Cortex of kidney (tissue), 1 donor: ENCODE measurements around the gene GNAT1.

Source experiments
- DNase-seq: peaks from one replicate; lab custom pipeline; 2025; lab: John Stamatoyannopoulos, UW

GNAT1 gene

DNA sequence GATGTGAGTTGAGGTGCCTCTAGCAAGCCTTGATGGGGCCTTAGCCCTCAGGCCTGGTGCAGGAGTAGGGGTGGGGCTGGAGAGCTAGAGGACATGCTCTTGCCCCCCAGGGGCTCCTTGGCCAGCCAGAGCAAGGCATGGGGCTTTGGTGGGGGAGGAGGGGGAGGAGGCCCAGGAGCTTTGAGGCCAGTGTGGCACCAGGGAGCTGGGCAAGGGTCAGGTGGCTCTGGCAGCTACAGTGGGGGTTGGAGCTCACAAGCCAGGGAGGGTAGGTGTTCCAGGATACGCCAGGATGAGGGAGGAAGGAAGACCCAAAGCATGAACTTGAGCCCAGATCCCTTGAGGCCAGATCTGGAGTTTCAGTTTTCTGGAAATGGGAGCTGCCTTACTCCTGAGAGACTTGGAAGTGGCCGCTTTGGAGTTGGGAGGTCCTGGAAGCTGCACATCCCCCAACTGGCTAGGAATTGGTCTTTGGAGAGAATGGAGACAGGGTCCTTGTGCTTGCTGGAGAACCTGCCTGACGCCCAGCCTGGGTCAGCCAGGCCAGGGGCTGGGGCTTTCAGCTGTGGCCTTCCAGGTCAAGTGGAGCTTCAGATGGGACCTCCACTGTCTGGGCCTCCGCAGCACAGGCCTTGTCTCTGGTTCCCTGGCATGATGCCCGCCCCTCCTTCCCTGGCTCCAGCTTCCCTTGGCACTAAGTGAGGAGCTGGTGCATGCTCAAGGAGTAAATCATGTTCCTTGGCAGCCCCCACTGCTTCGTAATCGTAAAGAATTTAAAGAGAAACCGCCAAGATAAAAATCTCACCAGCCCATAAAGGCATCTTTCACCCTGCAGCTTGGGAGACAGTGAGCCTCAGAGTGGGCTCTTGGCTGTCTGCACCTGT is 27.6 kb upstream of the GNAT1 start:
- no peak for DNase-seq

DNA sequence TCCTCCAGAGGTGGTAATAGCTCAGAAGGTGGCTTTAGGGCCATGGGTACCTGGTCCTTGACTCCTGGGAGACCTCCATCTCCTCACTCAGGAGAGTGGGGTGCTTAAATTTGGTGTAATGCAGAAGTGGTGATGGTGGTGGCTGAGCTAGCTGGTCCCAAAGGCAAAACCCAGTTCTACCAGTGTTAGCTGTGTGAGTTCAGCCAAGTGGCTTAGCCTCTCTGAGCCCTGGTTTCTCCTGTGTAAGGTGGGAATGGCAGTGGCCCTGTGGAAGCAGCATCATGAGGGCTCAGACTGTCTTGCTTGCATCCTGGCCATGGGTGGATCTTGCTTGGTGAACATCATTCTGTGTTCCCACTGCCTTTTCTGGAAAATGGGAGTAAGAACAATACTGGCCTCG is 26.9 kb upstream of the GNAT1 start:
- DNase-seq, result no peak

DNA sequence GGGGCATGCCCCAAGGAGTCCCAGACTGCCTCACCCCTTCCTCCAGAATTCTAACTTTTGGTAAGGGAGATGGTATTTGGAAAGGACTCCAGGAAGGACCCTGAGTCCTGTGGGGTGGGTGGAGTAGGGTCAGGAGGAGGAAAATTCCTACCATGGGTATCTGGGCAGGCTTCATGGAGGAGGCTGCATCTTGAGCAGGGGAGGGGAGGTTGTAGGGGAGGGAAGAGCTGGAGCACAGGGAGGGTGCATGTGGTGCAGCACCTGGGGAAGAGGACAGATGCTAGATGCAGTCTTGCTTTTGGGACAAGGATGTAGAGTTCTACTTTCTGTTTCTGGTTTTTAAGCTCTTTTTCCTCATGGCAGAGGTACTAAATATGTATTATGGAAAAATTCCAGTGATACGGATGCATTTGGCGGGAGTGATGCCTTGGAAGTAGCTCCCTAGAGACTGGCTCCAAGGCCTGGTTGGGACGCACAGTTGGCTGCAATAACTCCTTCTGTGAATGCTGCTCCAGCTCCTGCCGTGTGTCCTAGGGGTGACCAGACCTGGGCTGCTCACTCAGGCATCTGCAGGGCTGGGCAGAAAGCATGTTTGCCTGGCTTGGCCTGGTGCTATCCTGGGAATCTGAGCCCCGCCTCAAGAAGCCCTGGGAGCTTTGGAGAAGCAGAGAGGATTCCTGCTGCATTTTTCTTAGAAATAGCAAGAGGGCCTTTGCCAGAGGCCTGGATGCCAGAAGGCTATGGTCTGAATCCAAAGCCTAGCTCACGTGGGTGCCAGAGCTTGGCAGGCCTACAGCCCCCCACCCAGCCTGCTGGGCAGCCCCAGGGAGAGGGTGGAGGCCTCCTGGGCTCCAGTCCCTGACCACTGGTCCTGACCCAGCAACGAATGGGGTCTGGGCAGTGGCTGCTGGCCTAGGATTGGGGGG is 26.2 kb upstream of the GNAT1 start:
- no peak for DNase-seq

DNA sequence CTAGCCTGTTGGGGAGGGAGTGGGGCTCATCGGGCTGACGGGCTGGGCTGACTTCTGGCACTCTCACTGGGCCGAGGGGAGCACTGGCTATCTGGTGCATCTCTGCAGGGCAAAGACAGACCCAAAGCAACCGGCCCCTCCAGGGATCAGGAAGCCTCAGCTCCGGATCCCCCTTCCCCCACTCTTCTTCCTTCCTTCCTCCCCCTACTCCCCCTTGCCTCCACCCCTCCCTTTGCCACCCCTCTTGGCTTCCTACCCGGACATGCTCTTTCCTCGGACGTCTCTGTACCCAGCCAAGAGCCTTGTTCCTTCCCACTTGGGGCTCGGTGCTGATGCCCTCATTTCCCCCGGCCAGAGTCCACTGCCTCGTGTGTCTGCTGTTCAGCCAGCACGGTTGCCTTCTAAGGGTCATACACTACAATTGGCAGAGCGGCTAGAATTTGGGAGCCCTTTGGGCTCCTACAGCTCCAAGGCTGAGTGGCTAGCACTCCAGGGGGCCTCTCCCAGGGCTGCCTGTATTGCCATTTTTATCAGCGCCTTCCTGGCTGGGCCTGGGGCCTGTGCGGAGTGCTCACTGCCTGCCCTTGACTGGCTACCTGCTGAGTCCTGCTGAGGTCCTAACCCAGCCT is 25.4 kb upstream of the GNAT1 start:
- no peak for DNase-seq

DNA sequence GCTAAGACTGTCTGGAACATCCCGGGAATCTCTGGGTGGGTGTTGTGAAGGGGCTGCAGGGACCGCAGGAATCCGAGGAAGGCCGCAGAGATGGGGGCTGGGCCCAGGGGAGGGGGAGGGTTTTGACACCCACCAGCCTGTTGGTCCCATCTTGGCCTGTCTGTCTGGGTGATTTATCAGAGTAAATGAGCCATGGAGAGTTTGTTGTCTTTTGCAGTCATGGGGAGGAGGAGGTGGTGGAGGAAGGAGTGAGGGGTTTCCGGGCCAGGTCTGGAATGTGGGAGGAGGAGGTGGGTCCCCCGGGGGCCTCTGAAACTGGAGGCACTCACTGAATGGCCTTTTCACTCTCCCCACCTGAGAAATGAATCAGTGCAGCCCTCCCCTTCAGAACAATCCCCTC is 24.8 kb upstream of the GNAT1 start:
- no peak for DNase-seq

DNA sequence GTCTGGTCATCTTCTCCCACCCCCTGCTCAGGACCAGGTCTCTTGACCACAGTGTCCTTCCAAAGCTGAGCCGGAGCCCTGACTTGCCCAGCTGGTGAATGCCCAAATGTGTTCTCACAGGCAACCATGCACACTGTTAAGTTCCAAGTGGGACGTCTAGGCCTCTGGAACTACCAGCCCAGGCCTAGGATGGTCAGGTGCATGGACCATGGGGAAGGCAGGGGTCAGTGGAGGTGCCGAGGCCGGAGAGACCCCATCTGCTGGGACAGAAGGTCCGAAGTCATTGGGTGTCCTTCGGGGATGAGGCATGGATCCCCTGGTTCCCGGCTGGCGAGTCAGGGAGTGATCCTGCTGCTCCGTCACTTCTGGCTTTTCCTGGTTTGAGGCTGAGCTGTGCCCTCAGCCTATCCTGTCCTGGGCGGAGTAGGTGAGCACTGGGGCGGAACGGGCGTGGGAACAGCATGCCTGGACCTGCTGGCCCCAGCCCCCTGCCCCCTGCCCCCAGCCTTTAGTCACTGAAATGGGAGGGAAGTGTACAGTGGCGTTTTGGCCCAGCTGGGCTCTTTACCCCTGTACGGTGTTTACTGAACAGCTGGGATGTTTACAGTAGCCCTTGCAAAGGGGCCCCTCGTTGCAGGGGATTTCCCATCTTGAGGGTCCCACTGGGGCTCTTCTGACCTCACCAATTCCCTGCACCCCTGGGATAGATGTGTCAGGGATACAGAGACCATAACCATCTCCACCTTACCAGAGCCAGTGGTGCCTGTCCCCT is 24.2 kb upstream of the GNAT1 start:
- DNase-seq, result no peak

DNA sequence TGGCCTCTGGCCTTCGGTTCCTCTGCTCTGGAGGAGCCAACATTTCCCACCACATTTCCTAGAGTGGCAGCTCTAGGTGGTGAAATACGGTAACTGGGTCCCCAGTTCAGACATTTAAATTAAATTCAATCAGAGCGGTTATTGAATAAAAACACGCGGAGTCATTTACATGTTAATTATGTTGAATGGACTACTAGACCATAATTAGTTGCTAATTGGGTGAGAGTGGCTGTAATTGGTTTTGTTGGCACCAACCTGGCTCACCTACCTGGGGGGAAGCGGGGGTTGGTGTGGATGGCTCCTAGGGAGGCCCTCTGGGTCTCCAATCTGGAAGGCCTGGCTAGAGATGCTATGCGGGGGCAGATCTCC is 23.6 kb upstream of the GNAT1 start:
- DNase-seq, result no peak

DNA sequence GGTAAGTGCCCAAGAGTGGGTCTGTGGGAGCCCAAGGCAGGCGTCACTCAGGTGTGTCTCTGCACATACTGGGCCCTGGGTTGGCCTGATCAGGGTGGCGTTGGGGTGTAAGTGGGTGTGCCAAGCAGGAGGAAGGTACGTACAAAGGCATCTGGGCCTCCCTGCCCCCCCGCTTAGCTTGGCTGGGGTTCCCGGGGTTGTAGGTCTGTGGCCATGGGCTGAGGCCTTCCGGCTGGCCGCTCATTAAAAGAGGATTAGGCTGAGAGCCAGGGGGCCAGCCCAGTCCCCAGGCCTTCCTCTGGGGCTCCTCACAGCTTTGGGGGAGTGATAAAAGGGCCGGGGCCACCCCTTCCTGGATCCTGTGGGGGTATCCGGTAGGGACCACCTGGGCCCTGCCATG is 23.0 kb upstream of the GNAT1 start:
- DNase-seq, result no peak

DNA sequence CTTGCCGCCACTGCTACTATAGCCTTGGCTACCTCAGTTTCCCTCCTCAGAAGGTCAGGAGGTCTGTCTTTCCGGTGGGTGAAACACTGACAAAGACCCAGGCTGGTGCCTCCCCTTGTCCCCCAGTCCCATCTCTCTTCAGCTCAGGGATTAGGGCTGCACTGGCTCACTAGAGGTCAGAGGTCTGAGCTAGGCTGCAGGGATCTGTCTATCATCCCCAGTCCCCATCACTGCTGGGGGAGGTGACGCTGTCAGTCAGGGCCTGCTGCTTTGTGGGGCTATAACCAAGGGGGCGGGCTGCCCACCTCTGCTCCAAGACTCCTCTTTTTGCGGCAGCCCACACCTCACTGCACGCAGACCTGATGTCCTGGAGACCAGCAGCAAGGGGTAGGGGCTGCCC is 22.6 kb upstream of the GNAT1 start:
- no peak for DNase-seq

DNA sequence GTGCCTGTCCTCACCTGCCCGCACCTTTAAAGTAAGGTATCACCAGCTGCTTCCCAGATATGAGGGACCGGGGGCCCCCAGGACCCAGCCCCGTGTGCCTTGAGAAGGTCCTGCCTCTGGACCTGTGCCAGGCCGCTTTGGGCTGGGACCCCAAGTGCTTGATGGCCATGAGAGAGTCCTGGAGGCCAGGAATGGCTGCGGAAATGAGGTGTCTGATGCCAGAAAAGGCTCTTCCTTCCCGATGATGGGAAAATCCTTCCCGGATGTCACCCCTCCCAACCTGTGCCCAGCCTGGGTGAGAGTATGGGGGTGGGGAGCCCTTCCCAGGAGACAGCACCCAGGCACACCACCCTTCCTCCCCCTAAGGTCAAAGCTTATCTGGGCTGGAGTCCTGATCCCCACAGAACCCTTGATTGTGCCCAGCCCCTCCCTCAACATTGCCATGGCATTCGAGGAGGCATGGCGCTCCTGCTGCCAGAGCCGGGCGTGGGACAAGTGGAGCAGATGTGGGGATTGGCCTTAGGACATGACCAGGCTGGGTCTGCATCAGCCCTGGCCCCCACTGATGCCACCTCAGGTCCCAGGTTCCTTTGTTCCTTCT is 22.1 kb upstream of the GNAT1 start:
- DNase-seq, result no peak

DNA sequence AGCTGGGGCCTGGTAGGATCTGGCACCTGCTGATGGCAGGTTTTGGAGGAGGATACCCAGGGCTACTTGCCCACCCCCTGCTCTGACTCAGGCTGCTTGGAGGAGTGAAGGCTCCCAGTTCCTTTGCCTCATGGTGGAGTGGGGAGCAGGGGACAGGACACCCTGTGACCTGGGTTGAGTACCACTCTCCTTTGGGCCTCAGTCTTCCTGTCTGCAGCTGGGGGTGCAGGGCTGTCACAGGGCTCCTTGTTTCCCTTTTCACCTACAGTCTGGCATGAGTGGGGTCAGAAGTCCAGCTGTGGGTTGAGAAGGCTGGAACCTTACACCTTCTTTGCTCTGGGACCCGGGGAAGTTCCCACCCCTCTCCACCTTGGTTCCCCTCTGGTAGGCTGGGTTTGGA is 21.6 kb upstream of the GNAT1 start:
- no peak for DNase-seq

DNA sequence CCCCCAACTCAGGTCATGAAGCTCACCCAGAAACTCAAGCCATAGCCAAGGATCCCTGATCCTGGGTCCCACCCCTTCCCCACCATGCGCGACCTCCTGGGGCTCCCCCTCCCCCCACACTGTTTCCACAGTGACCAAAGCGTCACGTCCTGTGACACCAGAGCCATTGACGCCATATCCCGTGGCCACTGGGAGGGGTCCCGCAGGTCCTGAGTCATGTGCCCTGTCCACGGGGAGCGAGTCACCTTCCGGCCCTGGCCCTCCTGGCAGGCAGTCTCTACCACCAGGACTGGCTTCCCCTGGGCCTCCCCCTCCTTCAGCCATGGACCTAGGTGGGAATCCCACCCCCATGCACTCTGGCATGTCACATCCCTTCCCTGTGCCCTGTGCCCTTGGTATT is 20.7 kb upstream of the GNAT1 start:
- DNase-seq, result no peak

DNA sequence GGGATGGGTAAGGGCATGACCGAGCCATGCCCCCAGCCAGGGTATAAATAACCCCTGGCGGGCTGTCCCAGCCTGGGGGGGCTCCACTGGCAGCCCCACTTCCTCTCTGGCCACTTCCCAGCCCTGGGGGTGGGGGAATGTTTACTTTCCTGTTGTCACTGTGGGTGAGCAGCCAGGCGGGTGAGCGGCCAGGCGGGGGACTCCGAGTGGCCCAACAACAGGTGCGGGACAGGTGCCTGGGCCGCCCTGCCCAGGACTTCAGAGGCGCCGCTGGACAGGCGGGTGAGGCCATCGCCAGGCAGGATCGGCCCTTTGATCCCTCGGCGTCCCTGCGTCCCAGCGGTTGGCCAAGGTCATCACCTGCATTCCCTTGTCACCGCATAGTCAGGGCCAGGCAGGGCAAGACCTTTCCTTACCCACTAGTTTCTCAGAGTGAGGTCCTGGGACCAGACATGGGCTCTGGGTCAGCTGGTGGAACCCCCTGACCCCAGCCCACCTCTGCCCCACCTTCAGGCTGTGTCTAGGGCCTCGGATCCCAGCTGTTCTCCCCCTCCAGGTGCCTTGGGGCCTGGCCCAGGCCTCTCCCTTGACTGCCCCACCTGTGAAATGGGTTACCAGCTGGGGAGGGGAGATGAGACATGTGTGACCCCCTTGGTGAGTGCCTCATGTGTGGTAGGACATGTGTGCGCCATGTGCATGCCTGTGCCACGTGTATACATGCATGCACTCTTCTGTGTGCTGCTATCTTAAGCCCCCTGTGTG is 19.7 kb upstream of the GNAT1 start:
- DNase-seq, result no peak

DNA sequence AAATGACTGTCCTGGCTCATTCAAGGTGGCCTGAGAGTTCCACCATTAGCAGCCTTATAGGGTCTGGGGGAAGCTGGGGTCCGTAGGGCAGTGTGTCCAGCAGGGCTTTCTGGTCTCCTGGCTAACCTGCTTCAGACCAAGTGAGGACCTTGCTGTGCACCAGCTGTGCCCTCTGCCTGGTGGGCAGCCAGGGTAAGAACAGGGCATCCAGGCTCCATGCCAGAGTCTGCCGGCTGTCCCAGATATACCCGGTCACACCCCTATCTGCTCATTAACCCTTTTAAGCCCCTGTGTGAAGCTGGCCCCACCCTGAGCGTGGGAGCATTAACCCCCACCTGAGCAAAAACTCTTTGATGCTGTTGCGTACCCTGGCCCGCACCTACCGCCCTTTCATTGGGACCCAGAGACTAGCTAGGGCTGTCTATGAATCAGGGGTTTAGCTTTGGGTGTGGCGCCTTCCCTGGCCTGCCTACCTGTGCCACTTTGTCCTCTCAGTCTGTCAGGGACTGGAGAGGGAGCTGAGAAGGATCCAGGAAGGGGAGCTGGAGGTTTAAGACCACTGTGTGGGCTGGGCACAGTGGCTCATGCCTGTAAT is 18.7 kb upstream of the GNAT1 start:
- DNase-seq, result no peak

DNA sequence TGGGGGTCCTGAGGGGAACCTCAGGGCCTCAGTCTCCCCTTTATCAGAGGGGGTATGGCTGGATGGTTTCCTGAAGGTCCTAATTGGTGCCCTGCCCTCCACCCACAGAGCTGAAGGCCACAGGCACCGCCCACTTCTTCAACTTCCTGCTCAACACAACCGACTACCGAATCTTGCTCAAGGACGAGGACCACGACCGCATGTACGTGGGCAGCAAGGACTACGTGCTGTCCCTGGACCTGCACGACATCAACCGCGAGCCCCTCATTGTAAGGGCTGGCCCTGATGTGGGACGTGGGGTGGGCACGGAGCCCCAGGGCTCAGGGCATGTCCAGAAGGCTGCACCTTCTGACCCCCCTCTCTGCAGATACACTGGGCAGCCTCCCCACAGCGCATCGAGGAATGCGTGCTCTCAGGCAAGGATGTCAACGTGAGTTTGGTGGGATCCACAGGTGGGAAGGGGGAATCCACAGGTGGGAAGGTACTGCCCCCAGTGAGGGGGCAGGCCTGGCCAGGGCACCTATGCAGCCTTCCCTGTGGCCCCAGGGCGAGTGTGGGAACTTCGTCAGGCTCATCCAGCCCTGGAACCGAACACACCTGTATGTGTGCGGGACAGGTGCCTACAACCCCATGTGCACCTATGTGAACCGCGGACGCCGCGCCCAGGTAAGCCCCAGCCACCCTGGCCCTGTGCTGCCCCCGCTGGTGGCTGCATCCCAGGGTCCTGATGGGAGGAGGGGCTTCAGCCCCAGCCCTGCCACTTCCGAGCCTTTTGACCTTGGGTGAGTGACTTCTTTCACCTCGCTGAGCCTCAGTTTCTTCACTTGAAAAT is 17.5 kb upstream of the GNAT1 start:
- no peak for DNase-seq

DNA sequence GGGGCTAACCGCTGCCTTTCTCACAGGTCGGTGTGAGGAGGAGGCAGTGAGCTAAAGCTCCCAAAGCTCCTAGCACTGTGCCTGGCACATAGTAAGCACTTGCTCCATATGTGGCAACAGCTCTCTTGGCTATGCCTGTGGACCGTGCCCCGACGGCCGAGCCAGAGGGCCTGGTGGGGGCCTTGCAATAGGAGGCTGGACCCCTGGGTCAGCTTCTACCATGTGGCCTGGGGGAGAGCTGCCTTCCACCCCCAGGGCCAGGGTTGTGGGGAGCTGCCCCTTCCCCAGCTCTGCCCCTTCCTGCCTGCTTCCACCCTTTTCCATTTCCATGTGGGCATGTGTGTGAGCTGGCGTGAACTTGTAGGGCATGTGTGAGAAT is 16.9 kb upstream of the GNAT1 start:
- DNase-seq, result no peak

DNA sequence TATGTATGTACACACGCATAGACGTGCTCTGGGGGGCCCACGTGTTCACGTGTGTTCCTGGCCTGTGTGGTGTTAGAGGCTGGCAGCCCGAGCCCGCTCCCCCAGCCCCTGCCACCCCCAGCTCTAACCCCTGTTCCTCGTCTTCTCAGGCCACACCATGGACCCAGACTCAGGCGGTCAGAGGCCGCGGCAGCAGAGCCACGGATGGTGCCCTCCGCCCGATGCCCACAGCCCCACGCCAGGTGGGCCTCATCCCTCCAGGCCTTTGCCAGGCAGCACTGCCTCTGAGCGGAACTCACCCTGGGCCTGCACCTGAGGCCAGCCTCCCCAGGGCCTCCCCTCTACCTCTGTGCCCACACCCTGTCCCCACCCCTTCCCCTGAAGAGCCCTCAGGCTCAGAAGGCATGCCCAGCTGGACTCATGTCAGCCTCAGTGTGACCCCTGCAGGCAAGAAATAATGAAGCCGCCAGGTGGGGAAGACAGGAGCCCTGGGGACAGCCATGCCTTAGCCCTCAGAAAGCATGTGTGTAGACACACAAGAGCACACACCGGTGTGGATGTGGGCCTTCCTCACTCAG is 16.4 kb upstream of the GNAT1 start:
- DNase-seq, result no peak

DNA sequence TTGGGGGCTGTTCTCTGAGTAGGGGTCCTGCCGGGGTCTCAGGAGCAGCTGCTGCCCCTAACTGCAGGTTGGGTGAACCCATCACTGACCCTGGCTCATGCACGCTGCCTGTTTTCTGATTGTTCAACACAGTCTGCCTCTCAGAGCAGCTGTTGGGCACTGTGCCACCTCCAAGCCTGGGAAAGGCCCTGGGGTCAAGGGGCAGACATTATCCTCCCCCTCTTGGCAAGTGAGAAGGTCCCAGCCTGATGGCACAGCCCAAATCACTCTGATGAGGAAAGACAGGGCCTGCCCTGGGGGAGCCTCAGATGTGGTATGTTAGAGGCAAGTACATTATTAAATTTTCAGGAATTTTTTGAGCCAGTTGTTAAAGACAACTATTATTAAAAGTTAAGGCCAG is 14.1 kb upstream of the GNAT1 start:
- no peak for DNase-seq

DNA sequence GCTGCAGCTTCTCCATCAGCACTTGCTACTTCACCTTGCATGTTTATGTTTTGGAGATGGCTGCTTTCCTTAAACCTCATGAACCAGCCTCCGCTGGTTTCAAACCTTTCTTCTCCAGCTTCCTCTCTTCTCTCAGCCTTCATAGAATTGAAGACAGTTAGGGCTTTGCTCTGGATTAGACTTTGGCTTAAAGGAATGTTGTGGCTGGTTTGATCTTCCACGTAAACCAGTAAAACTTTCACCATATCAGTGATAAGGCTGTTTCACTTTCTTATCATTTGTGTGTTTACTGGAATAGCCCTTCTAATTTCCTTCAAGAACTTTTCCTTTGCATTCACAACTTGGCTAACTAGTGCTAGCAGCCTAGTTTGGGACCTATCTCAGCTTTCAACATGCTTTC is 11.7 kb upstream of the GNAT1 start:
- no peak for DNase-seq
